Kidney epithelial cell (primary cell): ENCODE results near the gene ME3. TPM values are rescaled to one million over a fixed set of nuclear protein-coding genes. Genes with fewer than 3 reads are reported as not detected.

ENCODE experiments used
- DNase-seq: peaks from one replicate; pipeline ENCODE4 v3.0.0-alpha.2; 2010; ENCODE audit warnings: low read depth
- H3K27me3 ChIP-seq: 2 replicates; pipeline ENCODE4 v1.6.0; 2011; ENCODE audit warnings: low read length; ENCODE audit not compliant: control insufficient read depth, insufficient read depth
- H3K36me3 ChIP-seq: 2 replicates; pipeline ENCODE4 v1.5.1; 2011; ENCODE audit warnings: low read length; ENCODE audit not compliant: control insufficient read depth, insufficient read depth
- H3K4me3 ChIP-seq: 2 replicates; pipeline ENCODE4 v1.5.1; 2011; ENCODE audit warnings: low read depth, mild to moderate bottlenecking, control low read depth, low read length
- CTCF ChIP-seq: IDR thresholded peaks from 2 replicates; pipeline ENCODE4 v1.5.1; 2011; ENCODE audit warnings: mild to moderate bottlenecking, moderate library complexity, low read length, control low read depth, inconsistent platforms; ENCODE audit not compliant: insufficient read depth, poor library complexity, severe bottlenecking
- total RNA-seq: library from RNA; depleted of rRNA; stranded (reverse); fragments of >200 nt; gene quantifications from 2 replicates; pipeline ENCODE4 v1.2.3, GENCODE V29; 2015

Gene ME3
- total RNA-seq, 1 donor from 2014 or later = 35.7 TPM

DNA sequence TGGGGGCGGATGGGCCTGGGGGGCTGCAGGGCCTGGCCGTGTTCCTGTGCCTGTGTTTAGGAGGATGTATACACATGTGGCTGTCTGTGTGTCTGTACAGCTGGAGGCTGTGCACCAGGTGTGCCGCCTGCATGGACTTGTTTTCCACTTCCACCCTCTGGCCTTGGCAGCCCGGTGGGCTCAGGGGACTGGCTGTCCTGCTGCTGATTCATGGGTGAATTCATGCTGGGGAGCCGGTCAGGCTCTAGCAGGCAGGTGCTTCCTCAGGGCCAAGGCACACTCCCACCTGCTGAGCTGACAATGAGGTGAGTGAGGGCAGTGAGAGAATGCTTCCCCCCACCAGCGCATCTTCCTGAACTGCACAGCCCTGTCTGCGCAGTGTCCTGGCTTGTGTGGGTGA, 209.3 kb downstream of the ME3 start:
- H3K36me3 ChIP-seq = no peaks in the 10 kb centered on the region
- H3K27me3 ChIP-seq = no peaks in the 10 kb centered on the region
- DNase-seq = no peak
- no peak overlapping the region for H3K4me3 ChIP-seq
- TF ChIP-seq CTCF = no peak

DNA sequence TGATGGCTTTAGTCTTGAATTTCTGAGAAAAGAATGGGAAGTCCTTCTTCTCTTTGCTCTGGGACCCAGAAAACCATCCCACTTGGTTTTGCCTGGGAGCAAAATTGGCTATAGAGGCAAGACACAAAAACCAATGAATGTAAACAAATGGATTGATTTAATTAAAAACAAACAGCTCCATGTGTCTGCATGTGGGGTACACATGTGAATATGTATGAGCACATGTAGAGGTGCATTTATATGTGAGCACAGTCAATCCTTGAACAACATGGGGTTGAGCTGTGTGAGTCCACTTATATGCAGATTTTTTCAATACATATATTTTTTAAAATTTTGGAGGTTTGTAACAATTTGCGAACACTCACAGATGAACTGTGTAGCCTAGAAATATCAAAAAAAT, 210.5 kb downstream of the ME3 start:
- Histone ChIP-seq H3K27me3 (no peaks in the 10 kb centered on the region), H3K4me3 (no peak overlapping the region), H3K36me3 (no peaks in the 10 kb centered on the region)
- TF ChIP-seq CTCF = no peak
- no peak for DNase-seq

- no peaks in the 10 kb centered on the region for H3K36me3 ChIP-seq
- TF ChIP-seq CTCF = no peak
- H3K4me3 ChIP-seq = no peak overlapping the region
- no peak for DNase-seq
- H3K27me3 ChIP-seq = no peaks in the 10 kb centered on the region
Observed at GRCh38 chr11:86460461-86461385, 211.7 kb downstream of the ME3 start.

DNA sequence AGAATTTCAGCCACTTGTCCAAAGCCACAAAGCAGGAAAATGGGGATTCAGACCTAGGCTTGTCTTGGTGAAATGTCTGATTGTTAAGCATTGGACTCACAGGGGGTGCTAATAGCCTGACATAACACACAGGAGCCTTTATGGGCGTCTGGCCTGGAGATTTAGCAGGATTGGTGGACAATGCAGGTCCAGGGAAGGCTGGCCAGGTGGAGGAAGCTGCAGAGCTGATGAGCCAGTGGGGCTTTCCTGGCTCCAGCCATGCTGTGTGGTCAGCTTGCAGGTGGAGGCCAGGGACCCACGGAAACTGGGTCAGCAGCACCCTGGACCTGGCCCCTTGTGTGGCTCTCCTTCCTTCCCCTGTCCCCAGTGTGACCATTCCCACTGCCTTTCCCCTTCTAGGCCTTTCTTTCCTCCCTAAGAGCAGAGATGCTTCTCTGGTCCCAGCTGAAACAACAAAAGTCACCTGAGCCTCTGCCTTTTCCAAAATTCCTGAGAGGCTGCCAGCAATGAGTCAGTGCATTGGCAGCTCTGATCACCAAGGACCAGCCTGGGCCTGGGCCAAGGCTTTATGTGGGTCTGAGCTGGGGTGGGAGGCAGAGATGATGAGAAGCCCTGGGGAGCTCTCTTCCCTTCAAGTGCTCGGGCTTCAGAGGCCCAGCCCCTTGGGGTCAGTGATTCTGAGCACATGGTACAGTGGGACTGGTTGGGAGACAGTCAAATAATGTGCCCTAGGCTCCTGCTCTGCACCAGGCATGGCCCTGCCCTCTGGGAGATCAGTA, 212.5 kb downstream of the ME3 start:
- no peaks in the 10 kb centered on the region for H3K27me3 ChIP-seq
- peak; percentile 88 for DNase-seq
- no peak for TF ChIP-seq CTCF
- H3K36me3 ChIP-seq = no peaks in the 10 kb centered on the region
- H3K4me3 ChIP-seq = no peak overlapping the region

GRCh38 chr11:86459002-86459385, 213.4 kb downstream of the ME3 start:
- Histone ChIP-seq H3K4me3 (no peak overlapping the region), H3K27me3 (no peaks in the 10 kb centered on the region), H3K36me3 (no peaks in the 10 kb centered on the region)
- DNase-seq = no peak
- TF ChIP-seq CTCF = no peak
